ENCODE results near the gene ST8SIA4.
"Not testable (repeated sequence)": the region's sequence is repeated elsewhere in the genome, so short reads cannot be mapped to it uniquely, and the experiment has no call there.

The ST8SIA4 gene

DNA sequence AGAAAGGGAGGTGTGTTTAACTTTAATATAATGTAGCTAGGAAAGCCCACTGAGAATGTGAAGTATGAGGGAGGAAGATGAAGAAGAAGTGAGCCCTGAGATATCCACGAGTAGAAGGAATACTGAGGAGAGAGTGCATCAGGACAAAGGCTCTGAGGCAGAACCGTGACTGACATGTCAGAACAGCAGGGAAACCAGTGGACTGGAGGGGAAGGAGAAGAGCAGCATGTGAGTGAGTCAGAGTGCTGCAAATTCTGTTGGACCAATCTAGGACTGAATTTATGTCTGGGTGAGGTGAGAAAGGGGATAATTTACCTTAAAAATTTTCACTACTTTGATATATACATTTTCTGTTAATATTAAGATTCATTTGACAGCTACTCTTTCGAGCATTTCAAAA lies 110.3 kb downstream of the ST8SIA4 start:
- no peak for FAIRE-seq
- TF ChIP-seq POLR2A (IDR thresholded peaks at IDR 0.05; ENCODE audit: low read depth, low read length) (no peak), POLR2AphosphoS5 (IDR thresholded peaks at IDR 0.05; ENCODE audit: low read depth, low read length) (no peak)

DNA sequence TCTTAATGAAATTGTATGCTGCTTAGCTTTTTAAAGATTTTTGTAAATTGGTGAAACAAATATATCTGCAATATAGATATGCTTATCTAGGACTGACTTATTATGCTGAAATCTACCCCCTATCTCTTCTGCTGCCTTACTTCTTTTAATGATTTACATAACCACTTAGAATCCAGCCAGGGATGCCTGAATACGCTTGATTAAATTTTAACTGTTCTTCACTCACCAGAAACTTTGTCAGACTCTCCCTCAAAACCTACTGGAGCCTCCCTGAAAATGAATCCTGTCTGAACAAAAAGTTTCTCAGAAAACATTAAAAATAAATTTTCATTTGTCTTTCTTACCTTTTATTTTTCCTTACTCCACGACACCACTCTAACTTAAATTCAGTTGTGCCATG lies 111.7 kb downstream of the ST8SIA4 start:
- FAIRE-seq (no peak), DNase-seq (ENCODE audit: insufficient read length) (no peak)
- no peak for TF ChIP-seq POLR2A (IDR thresholded peaks at IDR 0.05; ENCODE audit: low read depth, low read length)
- TF ChIP-seq TAF1 (IDR thresholded peaks at IDR 0.05; ENCODE audit: borderline replicate concordance, low read depth, low read length): no peak
- no peak for TF ChIP-seq POLR2AphosphoS5 (IDR thresholded peaks at IDR 0.05; ENCODE audit: low read depth, low read length)

More for the DNA sequence above, 110.3 kb downstream of the ST8SIA4 start:
- DNase-seq (ENCODE audit: insufficient read length): no peak

DNA sequence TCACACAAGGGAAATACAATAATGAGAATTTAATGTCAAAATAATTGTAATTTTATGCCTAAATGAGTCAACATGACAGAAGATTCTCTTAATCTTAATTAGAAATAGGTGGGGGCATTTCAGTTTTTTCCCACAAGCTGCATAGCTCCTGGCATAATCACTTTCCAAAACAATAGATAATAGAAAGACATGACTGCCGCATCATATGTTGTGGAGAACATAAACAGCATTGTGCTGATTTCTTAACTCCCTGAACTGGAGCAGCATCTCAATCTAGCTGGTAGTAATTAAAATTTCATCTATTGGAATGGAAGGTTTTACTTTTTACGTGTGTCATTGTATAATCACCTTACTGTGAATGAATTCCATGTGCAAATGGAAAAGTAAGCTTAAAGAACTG lies 112.1 kb downstream of the ST8SIA4 start:
- FAIRE-seq (no peak), DNase-seq (ENCODE audit: insufficient read length) (no peak)
- no peak for TF ChIP-seq POLR2AphosphoS5 (IDR thresholded peaks at IDR 0.05; ENCODE audit: low read depth, low read length)
- TF ChIP-seq POLR2A (IDR thresholded peaks at IDR 0.05; ENCODE audit: low read depth, low read length): no peak
- no peak for TF ChIP-seq TAF1 (IDR thresholded peaks at IDR 0.05; ENCODE audit: borderline replicate concordance, low read depth, low read length)

DNA sequence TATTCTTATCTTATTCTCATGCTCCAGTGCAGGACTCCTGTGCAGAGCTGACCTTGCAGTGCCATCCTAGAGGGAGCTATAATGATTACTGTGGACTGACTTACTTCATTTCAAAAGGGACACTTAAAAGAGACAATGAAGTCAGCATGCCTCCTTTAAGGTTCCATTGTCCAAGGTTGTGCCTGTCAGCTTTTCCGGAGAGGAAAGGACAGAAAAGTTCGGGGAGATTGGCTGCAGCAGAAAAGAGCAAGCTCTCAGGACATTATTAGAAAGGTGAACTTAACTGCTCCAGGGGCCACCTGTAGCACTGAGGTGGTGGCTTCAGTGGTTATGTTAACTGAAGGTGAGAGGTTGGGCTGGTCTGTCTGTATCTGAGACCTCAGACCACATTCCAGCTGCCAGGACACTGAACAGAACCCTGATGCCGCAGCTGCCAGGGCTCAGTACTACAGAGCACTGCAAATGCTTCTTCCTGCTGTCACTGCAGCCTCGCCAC lies 112.9 kb downstream of the ST8SIA4 start:
- FAIRE-seq (peak; percentile 81), DNase-seq (ENCODE audit: insufficient read length) (no peak)
- TF ChIP-seq POLR2A (IDR thresholded peaks at IDR 0.05; ENCODE audit: low read depth, low read length) (no peak), TAF1 (IDR thresholded peaks at IDR 0.05; ENCODE audit: borderline replicate concordance, low read depth, low read length) (no peak), POLR2AphosphoS5 (IDR thresholded peaks at IDR 0.05; ENCODE audit: low read depth, low read length) (no peak)

DNA sequence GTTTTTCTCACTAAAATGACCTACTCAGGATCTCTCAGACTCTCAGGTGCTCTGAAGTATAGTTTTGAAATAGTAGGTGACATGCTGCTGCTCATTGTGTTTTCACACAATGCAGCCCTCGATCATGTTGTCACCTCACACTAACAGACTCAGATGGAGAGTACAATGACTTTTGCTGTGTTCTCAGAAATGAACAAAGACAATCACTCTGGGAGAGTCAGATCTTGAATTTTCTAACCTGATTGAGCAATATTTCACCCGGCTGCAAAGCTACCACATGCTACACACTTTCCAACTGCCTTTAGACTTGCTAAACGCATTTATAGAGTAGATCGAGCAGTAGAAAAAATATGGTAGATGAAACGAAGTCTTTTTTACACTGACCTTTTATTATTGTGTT lies 113.4 kb downstream of the ST8SIA4 start:
- no peak for FAIRE-seq

DNA sequence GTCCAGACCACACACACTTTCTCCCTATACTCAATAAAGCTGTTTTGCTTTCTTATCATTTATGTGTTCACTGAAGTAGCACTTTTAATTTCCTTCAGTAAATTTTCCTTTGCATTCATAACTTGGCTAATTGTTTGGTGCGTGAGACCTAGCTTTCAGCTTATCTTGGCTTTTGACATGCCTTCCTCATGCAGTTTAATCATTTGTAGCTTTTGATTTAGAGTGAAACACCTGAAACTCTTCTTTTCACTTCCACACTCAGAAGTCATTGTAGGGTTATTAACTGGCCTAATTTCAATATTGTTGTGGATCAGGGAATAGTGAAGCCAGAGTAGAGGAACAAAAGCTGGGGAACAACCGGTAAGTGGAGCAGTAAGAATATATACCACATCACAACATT lies 114.7 kb downstream of the ST8SIA4 start:
- no peak for DNase-seq (ENCODE audit: insufficient read length)
- no peak for TF ChIP-seq POLR2A (IDR thresholded peaks at IDR 0.05; ENCODE audit: low read depth, low read length)
- no peak for TF ChIP-seq POLR2AphosphoS5 (IDR thresholded peaks at IDR 0.05; ENCODE audit: low read depth, low read length)
- no peak for TF ChIP-seq TAF1 (IDR thresholded peaks at IDR 0.05; ENCODE audit: borderline replicate concordance, low read depth, low read length)
- FAIRE-seq: peak; percentile 60

More for the DNA sequence above, 113.4 kb downstream of the ST8SIA4 start:
- DNase-seq (ENCODE audit: insufficient read length): no peak
- TF ChIP-seq POLR2AphosphoS5 (IDR thresholded peaks at IDR 0.05; ENCODE audit: low read depth, low read length): no peak
- no peak for TF ChIP-seq POLR2A (IDR thresholded peaks at IDR 0.05; ENCODE audit: low read depth, low read length)
- TF ChIP-seq TAF1 (IDR thresholded peaks at IDR 0.05; ENCODE audit: borderline replicate concordance, low read depth, low read length): no peak

DNA sequence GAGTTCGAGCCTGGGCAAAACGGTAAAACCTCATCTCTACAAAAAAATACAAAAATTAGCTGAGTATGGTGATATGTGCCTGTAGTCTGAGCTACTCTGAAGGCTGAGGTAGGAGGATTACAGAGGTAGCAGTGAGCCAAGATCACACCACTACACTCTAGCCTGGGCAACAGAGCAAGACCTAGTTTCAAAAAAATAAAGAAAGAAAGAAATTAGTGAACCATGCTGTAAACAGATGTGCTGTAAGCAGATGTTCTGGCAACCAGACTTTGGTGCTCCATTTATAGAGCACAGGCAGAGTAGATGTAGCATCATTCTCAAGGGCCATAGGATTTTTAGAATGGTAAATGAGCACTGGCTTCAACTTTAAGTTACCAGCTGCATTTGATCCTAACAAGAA lies 115.4 kb downstream of the ST8SIA4 start:
- FAIRE-seq: peak; percentile 89
- no peak for DNase-seq (ENCODE audit: insufficient read length)
- TF ChIP-seq POLR2AphosphoS5 (IDR thresholded peaks at IDR 0.05; ENCODE audit: low read depth, low read length) (no peak), POLR2A (IDR thresholded peaks at IDR 0.05; ENCODE audit: low read depth, low read length) (no peak), TAF1 (IDR thresholded peaks at IDR 0.05; ENCODE audit: borderline replicate concordance, low read depth, low read length) (no peak)

DNA sequence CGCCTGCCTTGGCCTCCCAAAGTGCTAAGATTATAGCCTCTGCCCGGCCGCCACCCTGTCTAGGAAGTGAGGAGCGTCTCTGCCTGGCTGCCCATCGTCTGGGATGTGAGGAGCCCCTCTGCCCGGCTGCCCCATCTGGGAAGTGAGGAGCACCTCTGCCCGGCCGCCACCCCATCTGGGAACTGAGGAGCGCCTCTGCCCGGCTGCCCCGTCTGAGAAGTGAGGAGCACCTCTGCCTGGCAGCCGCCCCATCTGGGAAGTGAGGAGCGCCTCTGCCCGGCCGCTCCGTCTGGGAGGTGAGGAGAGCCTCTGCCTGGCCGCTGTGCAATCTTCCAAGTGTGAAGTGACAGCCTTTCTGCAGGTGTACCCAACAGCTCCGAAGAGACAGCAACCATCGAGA lies 117.5 kb downstream of the ST8SIA4 start:
- not testable (repeated sequence) for FAIRE-seq; DNase-seq (ENCODE audit: insufficient read length)

DNA sequence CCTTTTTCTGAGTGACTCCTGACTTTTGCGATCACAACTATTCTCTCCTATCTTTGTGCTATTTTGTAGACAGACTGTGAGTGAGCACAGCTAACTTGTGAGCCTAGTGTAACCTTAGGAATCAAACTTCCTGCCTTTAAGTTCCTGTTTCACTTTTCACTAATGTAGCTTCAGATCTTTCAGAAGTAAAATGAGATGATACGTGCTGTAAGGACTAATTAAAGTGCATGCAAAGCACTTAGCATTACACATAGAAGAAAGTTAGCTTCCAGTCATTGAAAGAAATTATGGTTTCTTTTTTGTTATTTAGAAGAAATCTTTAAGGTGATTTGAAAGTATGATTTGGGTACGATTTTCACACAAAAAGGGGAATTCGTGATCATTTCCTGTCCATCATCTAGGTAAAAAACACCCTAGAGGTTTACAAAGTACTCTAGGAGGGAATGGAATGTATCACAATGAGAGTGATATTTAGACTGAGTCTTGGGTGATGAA lies 122.7 kb downstream of the ST8SIA4 start:
- DNase-seq (ENCODE audit: insufficient read length): no peak
- TF ChIP-seq POLR2AphosphoS5 (IDR thresholded peaks at IDR 0.05; ENCODE audit: low read depth, low read length) (0 out of 2 replicates have a peak, but pooled peaks have one; percentile 11), POLR2A (IDR thresholded peaks at IDR 0.05; ENCODE audit: low read depth, low read length) (peak; percentile 57; the same call in 1 of the 2 replicates), TAF1 (IDR thresholded peaks at IDR 0.05; ENCODE audit: borderline replicate concordance, low read depth, low read length) (no peak)
- no peak for FAIRE-seq

DNA sequence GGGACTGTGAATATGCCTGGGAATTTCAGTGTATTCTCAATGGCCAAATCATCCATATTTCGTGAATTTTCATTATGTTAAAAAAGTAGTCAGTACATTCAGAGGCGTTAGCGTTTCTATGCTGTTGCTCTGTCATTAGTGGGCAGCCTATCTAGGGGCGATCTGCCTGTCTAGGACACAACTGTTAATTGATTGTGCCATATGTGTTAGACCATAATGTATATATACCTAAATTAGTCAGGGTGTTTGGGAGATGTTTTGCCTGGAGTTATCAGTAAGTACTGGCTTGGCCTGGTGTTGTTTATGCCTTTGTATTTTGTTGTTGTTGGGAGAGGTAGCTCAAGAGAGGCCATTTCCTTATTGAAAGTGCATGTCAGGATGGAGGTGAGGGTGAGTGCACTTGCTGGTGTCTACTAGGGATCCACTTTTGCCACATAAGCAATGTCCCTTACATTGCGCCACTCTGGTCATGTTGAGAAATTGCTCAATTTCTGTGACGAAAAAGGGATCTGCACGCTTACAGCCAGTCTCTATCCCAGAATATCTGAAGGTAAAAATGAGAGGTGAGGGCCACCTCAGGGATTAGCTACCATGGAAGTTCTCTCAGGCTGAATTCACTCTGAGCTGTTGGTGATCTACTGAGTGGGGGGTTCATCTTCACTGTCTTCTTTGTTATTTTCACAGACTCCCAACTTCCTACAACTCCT lies 123.3 kb downstream of the ST8SIA4 start:
- DNase-seq (ENCODE audit: insufficient read length) (no peak), FAIRE-seq (peak; percentile 92)
- TF ChIP-seq POLR2AphosphoS5 (IDR thresholded peaks at IDR 0.05; ENCODE audit: low read depth, low read length) (no peak), TAF1 (IDR thresholded peaks at IDR 0.05; ENCODE audit: borderline replicate concordance, low read depth, low read length) (no peak), POLR2A (IDR thresholded peaks at IDR 0.05; ENCODE audit: low read depth, low read length) (no peak)

DNA sequence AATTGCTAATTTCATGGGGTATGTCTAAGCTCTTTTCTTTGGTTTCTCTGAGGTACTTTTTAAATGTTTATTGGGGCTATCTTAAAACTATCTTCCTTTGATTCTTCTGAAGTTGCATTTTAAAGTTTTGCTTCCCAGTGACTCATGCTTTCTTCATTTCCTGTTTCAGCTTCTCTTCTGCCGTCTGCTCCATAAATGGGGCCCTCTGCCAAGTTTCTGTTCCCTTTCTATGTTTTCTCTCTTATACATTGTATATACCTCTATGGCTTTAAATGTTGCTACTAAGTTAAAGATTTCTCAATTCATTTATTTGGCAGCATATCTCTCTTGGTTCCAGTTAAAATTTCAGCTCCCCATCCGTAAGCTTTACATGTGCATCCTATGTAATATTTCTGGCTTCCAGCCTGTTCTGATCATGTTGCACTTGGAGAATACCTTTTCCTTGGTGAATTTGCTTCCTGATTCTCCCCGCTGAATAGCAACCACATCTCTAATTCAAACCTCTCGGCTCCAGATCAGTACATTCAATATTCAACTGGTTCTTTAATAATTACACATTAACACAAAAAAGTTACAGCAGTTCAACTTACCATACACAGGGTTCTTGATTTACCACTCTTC lies 125.3 kb downstream of the ST8SIA4 start:
- no peak for DNase-seq (ENCODE audit: insufficient read length)
- no peak for FAIRE-seq
- TF ChIP-seq POLR2AphosphoS5 (IDR thresholded peaks at IDR 0.05; ENCODE audit: low read depth, low read length) (no peak), POLR2A (IDR thresholded peaks at IDR 0.05; ENCODE audit: low read depth, low read length) (no peak), TAF1 (IDR thresholded peaks at IDR 0.05; ENCODE audit: borderline replicate concordance, low read depth, low read length) (no peak)

DNA sequence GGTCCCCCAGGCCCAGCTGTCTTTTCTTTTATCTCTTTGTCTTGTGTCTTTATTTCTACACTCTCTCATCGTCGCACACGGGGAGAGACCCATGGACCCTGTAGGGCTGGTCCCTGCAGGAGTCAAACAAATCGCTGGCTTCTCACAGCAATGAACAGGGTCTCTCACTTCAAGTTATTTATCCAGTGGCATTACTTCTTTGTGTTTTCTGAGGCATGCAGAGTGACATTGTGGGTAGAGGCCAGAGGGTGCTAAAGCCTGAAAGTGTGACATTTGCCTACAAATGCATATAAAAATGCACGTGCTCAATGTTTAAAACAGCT lies 127.6 kb downstream of the ST8SIA4 start:
- TF ChIP-seq POLR2A (IDR thresholded peaks at IDR 0.05; ENCODE audit: low read depth, low read length): no peak
- TF ChIP-seq POLR2AphosphoS5 (IDR thresholded peaks at IDR 0.05; ENCODE audit: low read depth, low read length): no peak
- no peak for TF ChIP-seq TAF1 (IDR thresholded peaks at IDR 0.05; ENCODE audit: borderline replicate concordance, low read depth, low read length)
- FAIRE-seq (peak; percentile 74), DNase-seq (ENCODE audit: insufficient read length) (no peak)
